ENCODE measurements around the gene GLT1D1. TPM values are rescaled to one million over a fixed set of nuclear protein-coding genes. Genes with fewer than 3 reads are reported as not detected.

GLT1D1 gene
- total and polyA plus RNA-seq, 2 experiments from 2014 or later: 1.4 to 4.4 TPM

GRCh38 chr12:128980623-128981022 is 127.3 kb downstream of the GLT1D1 start (continued):
- TF ChIP-seq CTCF (conservative IDR thresholded peaks at IDR 0.05; ENCODE audit: low read depth in 2 of 2) (no peak), EZH2 (IDR thresholded peaks at IDR 0.05; ENCODE audit: low read depth, unreplicated experiment) (no peak)

GRCh38 chr12:128981971-128982533 is 128.8 kb downstream of the GLT1D1 start:
- H4K20me1 ChIP-seq (replicated peaks; ENCODE audit: insufficient read depth): no peaks in the 10 kb centered on the region
- no peak overlapping the region for H3K4me3 ChIP-seq
- H3K27ac ChIP-seq (ENCODE audit: low read depth): no peak overlapping the region
- no peaks in the 10 kb centered on the region for H3K4me1 Mint-ChIP-seq
- H3K9me2 ChIP-seq (ENCODE audit: insufficient read depth): no peaks in the 10 kb centered on the region
- no peaks in the 10 kb centered on the region for H3K27me3 ChIP-seq (ENCODE audit: insufficient read depth)
- no peaks in the 10 kb centered on the region for H3K4me1 ChIP-seq (ENCODE audit: insufficient read depth)
- ATAC-seq (no peak), DNase-seq (ENCODE audit: low spot score) (no peak)
- H3K79me2 ChIP-seq (replicated peaks; ENCODE audit: insufficient read depth): no peaks in the 10 kb centered on the region
- H3K4me2 ChIP-seq: no peak overlapping the region
- peaks cover 93% of the 10 kb centered on the region for H3K9me3 Mint-ChIP-seq
- H3K36me3 Mint-ChIP-seq (ENCODE audit: low read depth): peaks cover 52% of the 10 kb centered on the region
- no peak overlapping the region for H3K4me3 Mint-ChIP-seq
- no peaks in the 10 kb centered on the region for H3F3A ChIP-seq (replicated peaks; ENCODE audit: low read depth)
- H3K27me3 Mint-ChIP-seq (ENCODE audit: insufficient read depth, low read depth, poor library complexity): peaks cover 9% of the 10 kb centered on the region
- H2AFZ ChIP-seq: no peak overlapping the region
- H3K36me3 ChIP-seq (ENCODE audit: insufficient read depth): no peaks in the 10 kb centered on the region; the same call in 1 of the 2 replicates
- no peak overlapping the region for H3K27ac Mint-ChIP-seq
- TF ChIP-seq CTCF (conservative IDR thresholded peaks at IDR 0.05; ENCODE audit: low read depth in 2 of 2): no peak
- no peak for TF ChIP-seq POLR2AphosphoS5 (IDR thresholded peaks at IDR 0.05; ENCODE audit: low read depth)
- TF ChIP-seq EZH2phosphoT487 (IDR thresholded peaks at IDR 0.05; ENCODE audit: unreplicated experiment): no peak
- no peak for TF ChIP-seq ZNF114 (CRISPR knock-in tag; IDR thresholded peaks at IDR 0.05)
- TF ChIP-seq STAT1 (IDR thresholded peaks at IDR 0.05; ENCODE audit: unreplicated experiment): no peak
- no peak for TF ChIP-seq CREB1 (CRISPR knock-in tag; IDR thresholded peaks at IDR 0.05; ENCODE audit: low read depth)
- no peak for TF ChIP-seq REST (IDR thresholded peaks at IDR 0.05; ENCODE audit: unreplicated experiment)
- TF ChIP-seq EZH2 (IDR thresholded peaks at IDR 0.05; ENCODE audit: low read depth, unreplicated experiment): no peak
- no peak for TF ChIP-seq ZNF462 (CRISPR knock-in tag; IDR thresholded peaks at IDR 0.05)
- no peak for TF ChIP-seq NANOG (IDR thresholded peaks at IDR 0.05; ENCODE audit: borderline replicate concordance)
- TF ChIP-seq JUNB (IDR thresholded peaks at IDR 0.05; ENCODE audit: unreplicated experiment): no peak
